Fibroblast of lung (primary cell): ENCODE data around the gene MSLN. TPM values are rescaled to one million over a fixed set of nuclear protein-coding genes. Genes with fewer than 3 reads are reported as not detected.

Experiments
- DNase-seq, 2 donors: peaks; one replicate each; pipeline versions ENCODE4 v3.0.0 to v3.0.0-alpha.2; 2010; ENCODE audit warnings: low read depth in 2 of 2
- H2AFZ ChIP-seq: 2 replicates; pipeline ENCODE4 v1.5.1; 2012; ENCODE audit warnings: low read length, control low read depth, inconsistent platforms
- H3K27ac ChIP-seq: 2 replicates; pipeline ENCODE4 v1.5.1; 2011; ENCODE audit warnings: low read length, control low read depth; ENCODE audit not compliant: insufficient read depth
- H3K27me3 ChIP-seq: 2 replicates; pipeline ENCODE4 v1.5.1; 2011; ENCODE audit warnings: mild to moderate bottlenecking, low read length; ENCODE audit not compliant: control insufficient read depth, insufficient read depth
- H3K36me3 ChIP-seq: 2 replicates; pipeline ENCODE4 v1.5.1; 2011; ENCODE audit warnings: low read length; ENCODE audit not compliant: control insufficient read depth, insufficient read depth
- H3K4me1 ChIP-seq: 2 replicates; pipeline ENCODE4 v1.5.1; 2011; ENCODE audit warnings: low read length; ENCODE audit not compliant: control insufficient read depth, insufficient read depth; ENCODE audit errors: extremely low read depth
- H3K4me2 ChIP-seq: 2 replicates; pipeline ENCODE4 v1.5.1; 2011; ENCODE audit warnings: low read length, control low read depth; ENCODE audit not compliant: insufficient read depth; ENCODE audit errors: extremely low read depth
- H3K4me3 ChIP-seq, 4 experiments: fragments of 200-600 bp in 1 of 4; sonication (generic) in 1 of 4; replicated peaks in 1 of 4; 2 replicates each; pipeline ENCODE4 v1.5.1; 2011 to 2016; ENCODE audit warnings: low read length in 4 of 4, low read depth in 3 of 4, mild to moderate bottlenecking in 3 of 4, control low read depth in 2 of 4, inconsistent platforms in 1 of 4, mixed read lengths in 1 of 4; ENCODE audit not compliant: insufficient read depth in 1 of 4; ENCODE audit errors: control extremely low read depth in 1 of 4
- H3K79me2 ChIP-seq: 2 replicates; pipeline ENCODE4 v1.5.1; 2012; ENCODE audit warnings: mild to moderate bottlenecking, low read length, inconsistent platforms; ENCODE audit not compliant: control insufficient read depth, insufficient read depth
- H3K9ac ChIP-seq: 2 replicates; pipeline ENCODE4 v1.5.1; 2011; ENCODE audit warnings: mild to moderate bottlenecking, low read length, control low read depth; ENCODE audit not compliant: insufficient read depth
- H3K9me3 ChIP-seq: 2 replicates; pipeline ENCODE4 v1.5.1; 2012; ENCODE audit warnings: low read depth, low read length; ENCODE audit not compliant: control insufficient read depth, insufficient read depth
- H4K20me1 ChIP-seq: 2 replicates; pipeline ENCODE4 v1.5.1; 2011; ENCODE audit warnings: low read length; ENCODE audit not compliant: control insufficient read depth, insufficient read depth; ENCODE audit errors: extremely low read depth
- EZH2 ChIP-seq: IDR thresholded peaks from 2 replicates; pipeline ENCODE4 v1.5.1; 2012; ENCODE audit warnings: low read length, control low read depth, mild to moderate bottlenecking; ENCODE audit errors: missing control alignments
- polyA plus RNA-seq, 2 donors: library from polyadenylated mRNA; depleted of rRNA in 1 of 2; stranded (reverse) in 1 of 2; unstranded in 1 of 2; fragments of >200 nt; gene quantifications; 2 replicates each; pipeline ENCODE4 v1.2.1, GENCODE V29; 2011 to 2012; ENCODE audit warnings: missing spikeins in 1 of 2
- total RNA-seq: library from RNA; depleted of rRNA; stranded (reverse); fragments of >200 nt; gene quantifications from 2 replicates; pipeline ENCODE4 v1.2.1, GENCODE V29; 2014
- TF ChIP-seq, protein P1 (sequence below), 2 donors: IDR thresholded peaks in 1 of 2; conservative IDR thresholded peaks in 1 of 2; 1 replicate in 1 of 2; 2 replicates in 1 of 2; pipeline ENCODE4 v1.5.1; 2011 to 2012; ENCODE audit warnings: low read length in 2 of 2, control low read depth in 1 of 2, inconsistent platforms in 1 of 2, low read depth in 1 of 2, mild to moderate bottlenecking in 1 of 2

The MSLN gene
- total and polyA plus RNA-seq, 2 donors (not counting 1 experiment from before 2014, with no cell fraction given): not detected

DNA sequence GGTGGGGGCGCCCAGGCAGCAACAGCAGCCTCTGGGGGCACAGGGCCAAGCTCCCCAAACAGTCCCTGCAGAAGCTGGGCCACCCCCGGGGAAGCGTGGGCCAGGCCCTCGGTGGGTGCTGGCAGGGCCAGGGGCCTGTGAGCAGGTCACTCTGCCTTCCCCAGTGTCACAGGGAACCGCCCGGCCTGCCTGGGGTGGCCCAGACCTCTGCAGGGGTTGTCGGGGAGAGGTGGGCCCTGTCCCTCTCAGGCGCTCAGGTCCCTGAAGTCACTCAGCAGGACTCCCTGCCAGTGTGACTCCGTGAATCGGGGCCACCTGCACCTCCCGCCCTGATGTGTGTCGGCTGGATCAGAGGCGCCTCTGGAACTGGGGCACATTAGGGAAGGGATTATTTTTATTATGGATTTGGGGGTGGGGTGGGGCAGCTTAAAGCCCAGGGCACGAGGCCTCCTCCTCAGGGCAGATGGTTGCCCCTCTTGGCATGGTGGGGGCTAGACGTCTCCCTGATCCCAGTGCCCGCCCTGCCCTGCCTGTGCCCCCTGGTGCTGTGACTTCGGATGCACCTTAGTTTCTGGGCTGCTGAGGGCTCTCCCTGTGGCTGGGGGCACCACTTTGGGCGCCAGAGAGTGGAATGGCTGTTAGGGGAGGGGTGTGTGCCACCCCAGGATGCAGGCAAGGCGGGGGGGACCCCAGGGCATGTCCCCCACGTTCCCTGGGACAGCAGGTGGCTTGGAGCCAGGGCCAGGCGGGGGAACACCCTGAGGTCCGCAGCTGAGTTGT is 41.2 kb downstream of the MSLN start:
- H3K4me2 ChIP-seq: no peak overlapping the region

DNA sequence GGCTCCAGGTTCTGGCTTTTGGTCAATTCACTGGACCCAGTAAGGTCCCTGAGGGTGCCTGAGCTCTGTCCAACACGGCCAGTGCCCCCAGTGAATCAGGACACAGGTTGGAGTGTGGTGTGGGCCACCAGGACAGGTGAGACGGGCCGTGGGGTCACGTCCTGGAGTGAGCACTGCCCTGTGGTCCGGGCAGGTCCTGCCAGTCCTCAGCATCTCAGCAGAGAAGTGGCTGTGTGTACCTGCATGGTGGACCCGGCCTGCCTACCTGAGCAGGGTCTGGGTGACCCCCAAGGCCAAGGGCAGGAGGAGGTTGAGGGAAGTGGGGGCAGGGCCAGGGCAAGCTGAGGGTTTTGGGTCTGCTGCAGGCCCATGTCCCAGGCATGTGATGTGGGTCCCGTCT is 41.9 kb downstream of the MSLN start:
- no peaks in the 10 kb centered on the region for H3K79me2 ChIP-seq
- no peak overlapping the region for H3K9ac ChIP-seq
- H3K27me3 ChIP-seq: peaks cover 19% of the 10 kb centered on the region
- H3K4me3 ChIP-seq: no peak overlapping the region
- no peak for TF ChIP-seq EZH2
- TF ChIP-seq, protein P1, sequence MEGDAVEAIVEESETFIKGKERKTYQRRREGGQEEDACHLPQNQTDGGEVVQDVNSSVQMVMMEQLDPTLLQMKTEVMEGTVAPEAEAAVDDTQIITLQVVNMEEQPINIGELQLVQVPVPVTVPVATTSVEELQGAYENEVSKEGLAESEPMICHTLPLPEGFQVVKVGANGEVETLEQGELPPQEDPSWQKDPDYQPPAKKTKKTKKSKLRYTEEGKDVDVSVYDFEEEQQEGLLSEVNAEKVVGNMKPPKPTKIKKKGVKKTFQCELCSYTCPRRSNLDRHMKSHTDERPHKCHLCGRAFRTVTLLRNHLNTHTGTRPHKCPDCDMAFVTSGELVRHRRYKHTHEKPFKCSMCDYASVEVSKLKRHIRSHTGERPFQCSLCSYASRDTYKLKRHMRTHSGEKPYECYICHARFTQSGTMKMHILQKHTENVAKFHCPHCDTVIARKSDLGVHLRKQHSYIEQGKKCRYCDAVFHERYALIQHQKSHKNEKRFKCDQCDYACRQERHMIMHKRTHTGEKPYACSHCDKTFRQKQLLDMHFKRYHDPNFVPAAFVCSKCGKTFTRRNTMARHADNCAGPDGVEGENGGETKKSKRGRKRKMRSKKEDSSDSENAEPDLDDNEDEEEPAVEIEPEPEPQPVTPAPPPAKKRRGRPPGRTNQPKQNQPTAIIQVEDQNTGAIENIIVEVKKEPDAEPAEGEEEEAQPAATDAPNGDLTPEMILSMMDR (conservative IDR thresholded peaks at IDR 0.05 in 1 of 2, IDR thresholded peaks at IDR 0.05 in 1 of 2; ENCODE audit: low read depth in 1 of 2, low read length in 2 of 2): no peak
- H3K36me3 ChIP-seq: no peaks in the 10 kb centered on the region
- no peak overlapping the region for H3K27ac ChIP-seq
- H2AFZ ChIP-seq: no peak overlapping the region
- no peaks in the 10 kb centered on the region for H3K4me1 ChIP-seq
- no peak for DNase-seq
- H3K4me2 ChIP-seq: no peak overlapping the region
- no peaks in the 10 kb centered on the region for H4K20me1 ChIP-seq
- no peaks in the 10 kb centered on the region for H3K9me3 ChIP-seq

More for the DNA sequence above, 41.2 kb downstream of the MSLN start:
- no peaks in the 10 kb centered on the region for H3K4me1 ChIP-seq
- H3K9ac ChIP-seq: no peak overlapping the region
- no peaks in the 10 kb centered on the region for H3K79me2 ChIP-seq
- H2AFZ ChIP-seq: no peak overlapping the region
- TF ChIP-seq EZH2: no peak
- TF ChIP-seq, protein P1 (conservative IDR thresholded peaks at IDR 0.05 in 1 of 2, IDR thresholded peaks at IDR 0.05 in 1 of 2; ENCODE audit: low read depth in 1 of 2, low read length in 2 of 2): no peak
- no peak overlapping the region for H3K4me3 ChIP-seq
- no peak for DNase-seq
- H4K20me1 ChIP-seq: no peaks in the 10 kb centered on the region
- H3K36me3 ChIP-seq: no peaks in the 10 kb centered on the region
- peaks cover 19% of the 10 kb centered on the region for H3K27me3 ChIP-seq
- no peak overlapping the region for H3K27ac ChIP-seq
- H3K9me3 ChIP-seq: no peaks in the 10 kb centered on the region

DNA sequence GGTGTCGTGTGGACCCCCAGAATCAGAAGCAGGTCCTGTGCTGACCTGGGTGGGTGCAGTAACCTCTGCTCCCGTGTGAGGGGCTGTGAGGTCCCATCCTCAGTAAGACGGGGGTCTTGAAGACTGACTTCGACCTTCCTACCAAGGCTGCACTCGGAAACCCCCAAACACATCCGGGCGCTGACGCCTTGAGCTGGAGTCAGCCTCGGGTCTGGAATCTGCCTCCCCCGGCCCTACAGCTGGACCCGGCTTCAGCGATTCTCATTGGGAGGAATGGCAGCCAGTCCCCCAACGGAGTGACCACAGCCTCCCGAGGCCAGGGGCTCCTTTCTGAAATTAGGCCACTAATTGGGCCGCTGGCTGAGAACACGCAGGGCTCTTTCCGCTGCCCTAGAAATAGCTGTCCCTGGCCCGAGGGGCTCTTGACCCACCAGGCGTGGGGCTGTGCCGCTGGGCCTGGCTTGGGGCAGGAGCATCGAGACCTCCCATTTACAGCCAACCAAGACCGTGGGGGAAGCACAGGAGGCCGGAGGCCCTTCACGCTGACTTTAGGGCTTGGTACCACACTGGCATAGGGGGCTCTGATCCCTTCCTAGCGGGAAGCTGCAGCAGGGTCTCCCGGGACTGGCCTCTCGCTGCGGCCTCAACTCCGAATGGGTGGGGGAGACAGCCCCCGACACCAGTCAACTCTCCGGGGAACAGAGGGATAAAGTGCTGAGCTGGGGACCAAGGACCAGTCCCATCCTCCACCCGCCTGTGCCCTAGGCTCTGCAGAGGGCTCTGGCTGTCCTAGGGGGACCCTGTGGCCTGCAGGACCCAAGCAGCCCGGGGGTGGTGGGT is 42.6 kb downstream of the MSLN start:
- Histone ChIP-seq H3K4me2 (no peak overlapping the region), H3K4me3 (no peak overlapping the region), H3K79me2 (no peaks in the 10 kb centered on the region), H3K9me3 (no peaks in the 10 kb centered on the region), H3K9ac (no peak overlapping the region), H4K20me1 (no peaks in the 10 kb centered on the region), H3K27ac (no peak overlapping the region), H3K27me3 (peaks cover 19% of the 10 kb centered on the region), H3K4me1 (no peaks in the 10 kb centered on the region), H3K36me3 (no peaks in the 10 kb centered on the region), H2AFZ (no peak overlapping the region)
- no peak for TF ChIP-seq EZH2
- TF ChIP-seq, protein P1 (conservative IDR thresholded peaks at IDR 0.05 in 1 of 2, IDR thresholded peaks at IDR 0.05 in 1 of 2; ENCODE audit: low read depth in 1 of 2, low read length in 2 of 2): no peak
- no peak for DNase-seq
